Measurements from ENCODE around the gene DACH1.

Gene DACH1

DNA sequence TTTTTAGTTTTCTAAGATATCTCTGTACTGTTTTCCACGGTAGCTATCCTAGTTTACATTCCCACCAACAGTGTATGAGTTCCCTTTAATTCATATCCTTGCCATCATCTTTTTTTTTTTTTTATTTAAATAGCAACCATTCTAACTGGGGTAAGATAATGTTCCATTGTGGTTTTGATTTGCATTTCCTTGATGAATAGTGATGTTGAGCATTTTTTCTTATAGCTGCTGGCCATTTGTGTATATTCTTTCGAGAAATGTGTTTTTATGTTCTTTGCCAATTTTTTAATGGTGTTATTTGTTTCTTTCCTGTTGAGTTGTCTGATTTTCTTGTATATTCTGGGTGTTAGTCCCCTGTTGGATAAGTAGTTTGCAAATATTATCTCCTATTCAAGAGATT lies 454.8 kb downstream of the DACH1 start:
- DNase-seq (ENCODE audit: low read depth, low spot score), result peak; percentile 24

DNA sequence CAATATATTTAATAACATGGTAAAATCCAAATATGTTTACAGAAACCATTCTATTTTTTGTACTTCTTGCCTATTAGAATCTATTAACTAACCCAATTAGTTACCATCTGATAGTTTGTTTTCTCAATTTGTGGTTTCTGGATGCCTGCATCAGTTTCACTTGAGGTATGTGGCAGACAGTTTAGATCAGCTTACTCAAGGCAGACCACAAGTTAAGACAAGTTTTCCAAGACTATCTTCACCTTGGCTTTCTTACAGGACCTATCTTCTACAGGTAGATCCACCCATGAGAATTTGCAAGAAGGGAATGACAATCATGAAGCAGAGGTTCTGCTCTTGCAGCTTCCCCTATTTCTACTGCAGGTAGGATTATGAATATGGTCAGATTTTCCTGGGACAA lies 458.6 kb downstream of the DACH1 start:
- DNase-seq (ENCODE audit: low read depth, low spot score), result no peak

DNA sequence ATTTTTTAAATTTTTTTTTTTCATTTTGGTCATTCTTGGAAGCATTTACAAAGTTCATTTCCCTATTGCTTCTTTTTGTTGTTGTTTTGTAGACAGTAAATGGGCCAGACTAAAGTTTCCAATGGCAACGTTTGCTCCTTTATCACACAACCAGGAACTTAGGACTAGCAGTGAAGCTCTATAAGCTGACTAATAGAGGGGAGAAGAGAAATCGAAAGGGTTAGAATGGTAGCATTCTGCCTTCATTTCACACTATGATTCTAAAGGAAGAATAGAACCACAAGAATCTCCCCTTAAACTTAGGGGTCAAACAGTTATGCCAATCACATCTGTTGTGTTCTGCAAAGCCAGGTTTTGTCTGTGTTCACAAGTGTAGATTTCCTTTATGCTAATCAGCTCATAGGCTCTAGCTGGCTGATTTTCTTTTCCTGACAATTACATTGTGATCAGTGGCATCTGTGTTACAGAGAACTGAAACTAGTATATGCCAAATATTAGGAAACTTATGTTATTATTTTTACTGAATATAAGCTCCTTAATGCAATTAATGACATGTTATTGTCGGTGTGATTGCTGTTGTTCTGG lies 467.3 kb downstream of the DACH1 start:
- peak; percentile 26 for DNase-seq (ENCODE audit: low read depth, low spot score)

DNA sequence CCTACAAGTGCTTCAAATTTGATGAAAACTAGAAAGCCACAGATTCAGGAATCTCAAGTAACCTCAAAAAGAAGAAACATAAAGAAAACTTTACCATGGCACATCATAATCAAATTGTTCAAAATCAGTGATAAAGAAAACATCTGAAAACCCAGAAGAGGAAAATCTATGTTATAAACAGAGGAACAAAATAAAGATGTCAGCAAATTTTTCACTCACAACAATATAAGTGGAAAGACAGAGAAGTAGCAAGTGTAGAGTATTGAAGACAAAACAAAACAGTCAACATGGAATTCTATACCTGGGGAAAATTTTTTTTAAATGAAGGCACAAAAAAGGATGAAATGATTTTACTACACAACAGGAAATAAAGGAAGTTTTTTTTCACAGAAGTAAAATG lies 470.9 kb downstream of the DACH1 start:
- no peak for DNase-seq (ENCODE audit: low read depth, low spot score)

DNA sequence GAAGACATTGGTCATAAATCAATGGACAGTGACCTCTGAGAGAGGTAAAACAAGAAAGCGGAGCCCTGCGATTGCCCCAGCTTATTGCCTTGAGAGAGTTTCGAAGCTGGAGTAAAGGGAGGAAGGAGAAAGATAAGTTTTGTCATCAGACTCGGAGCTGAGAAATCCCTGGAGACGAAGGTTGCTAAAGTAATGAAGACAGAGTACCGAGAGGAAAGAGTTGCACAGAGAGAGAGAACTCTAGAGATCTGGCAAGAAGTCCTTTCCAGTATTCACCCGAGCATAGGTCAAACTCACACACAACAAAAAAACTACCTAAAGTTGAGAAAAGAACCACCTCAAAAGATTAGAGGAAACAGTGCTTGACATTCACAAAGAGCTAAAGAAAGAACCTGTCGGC lies 472.0 kb downstream of the DACH1 start:
- DNase-seq (ENCODE audit: low read depth, low spot score), result no peak

DNA sequence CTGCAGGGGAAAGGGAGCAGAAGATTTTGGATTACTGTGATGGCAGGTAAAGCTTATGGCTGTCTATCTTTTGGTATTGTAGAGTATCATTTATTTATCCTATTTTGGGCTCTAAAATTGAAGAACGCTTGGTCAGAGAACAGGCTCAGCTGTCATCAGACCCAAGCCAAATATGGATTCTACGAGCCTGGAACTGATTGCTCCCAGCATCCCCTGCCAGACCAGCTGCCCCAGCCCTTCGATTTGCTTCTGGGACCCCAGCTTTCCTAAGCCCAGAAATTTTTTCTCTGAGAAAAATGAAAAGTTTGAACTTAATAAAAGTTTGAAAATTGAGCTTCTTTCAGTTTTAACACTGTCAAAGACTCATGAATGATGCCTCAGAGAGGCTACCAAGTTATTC lies 472.8 kb downstream of the DACH1 start:
- no peak for DNase-seq (ENCODE audit: low read depth, low spot score)
